ENCODE data around the gene TRMT10A.
"Not testable (repeated sequence)": the region's sequence is repeated elsewhere in the genome, so short reads cannot be mapped to it uniquely, and the experiment has no call there.

GRCh38 chr4:99534699-99535098 lies 29.1 kb downstream of the TRMT10A start:
- not testable (repeated sequence) for TF ChIP-seq CTCF (IDR thresholded peaks at IDR 0.05; ENCODE audit: low read depth, low read length, poor library complexity, severe bottlenecking); EZH2phosphoT487 (IDR thresholded peaks at IDR 0.05; ENCODE audit: borderline replicate concordance, low read length)

All from DOHH2 (cell line).